ENCODE data around the gene PLAC8. TPM values are rescaled to one million over a fixed set of nuclear protein-coding genes. Genes with fewer than 3 reads are reported as not detected.
A peak's percentile ranks its signal among the peaks of the same experiment; 100 is the strongest.

Gene PLAC8
- total and polyA plus RNA-seq, 2 of the 13 experiments (the other 11 are each of a cell fraction or from before 2014, with no cell fraction given): 3.0 to 174 TPM

DNA sequence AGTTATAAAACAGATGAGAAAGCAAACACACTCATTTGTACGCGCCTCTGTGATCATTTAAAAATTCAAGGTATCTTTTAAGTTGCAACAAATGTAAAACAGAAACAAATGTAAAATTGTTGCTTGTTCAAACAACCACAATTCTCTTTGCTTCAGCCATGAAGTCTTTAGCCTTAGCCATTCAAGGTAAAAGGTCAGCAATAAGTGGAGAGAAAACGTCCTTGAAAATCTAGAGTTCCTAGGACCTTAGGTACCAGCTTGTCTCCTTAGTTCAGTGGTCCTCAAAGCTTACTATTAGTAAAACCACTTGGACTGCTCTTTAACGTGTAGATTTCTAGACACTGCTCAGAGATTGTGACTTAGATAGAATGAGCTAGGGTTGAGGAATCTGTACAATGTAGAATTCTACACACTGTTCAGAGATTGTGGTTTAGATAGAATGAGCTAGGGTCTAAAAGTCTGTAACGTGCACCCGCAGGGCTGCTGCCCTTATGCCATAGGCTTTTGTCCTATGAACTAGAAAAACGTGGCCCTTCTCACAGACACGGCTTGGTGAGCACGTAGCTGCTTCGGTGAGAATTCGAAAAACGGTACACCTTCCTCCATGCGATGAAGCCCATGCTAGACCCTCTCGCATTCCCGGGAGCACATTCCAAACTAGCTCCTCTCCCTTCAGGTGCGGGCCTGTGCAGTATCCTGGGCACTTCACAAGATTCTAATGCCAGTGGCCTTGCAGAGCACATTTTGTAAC lies 1.7 kb downstream of the PLAC8 start (continued):
- TF ChIP-seq FOXP1 (IDR thresholded peaks at IDR 0.05): no peak
- TF ChIP-seq FOXP1 (CRISPR knock-in tag; IDR thresholded peaks at IDR 0.05): no peak
- TF ChIP-seq TAF1 (CRISPR knock-in tag; IDR thresholded peaks at IDR 0.05): no peak
- no peak for TF ChIP-seq ZNF136 (CRISPR knock-in tag; IDR thresholded peaks at IDR 0.05; ENCODE audit: low read depth)
- no peak for TF ChIP-seq RBAK (CRISPR knock-in tag; IDR thresholded peaks at IDR 0.05)
- no peak for TF ChIP-seq ZNF703 (CRISPR knock-in tag; IDR thresholded peaks at IDR 0.05; ENCODE audit: borderline replicate concordance)
- no peak for TF ChIP-seq ZNF17 (CRISPR knock-in tag; IDR thresholded peaks at IDR 0.05)
- TF ChIP-seq CBFB (CRISPR knock-in tag; IDR thresholded peaks at IDR 0.05): no peak
- TF ChIP-seq, protein P1, sequence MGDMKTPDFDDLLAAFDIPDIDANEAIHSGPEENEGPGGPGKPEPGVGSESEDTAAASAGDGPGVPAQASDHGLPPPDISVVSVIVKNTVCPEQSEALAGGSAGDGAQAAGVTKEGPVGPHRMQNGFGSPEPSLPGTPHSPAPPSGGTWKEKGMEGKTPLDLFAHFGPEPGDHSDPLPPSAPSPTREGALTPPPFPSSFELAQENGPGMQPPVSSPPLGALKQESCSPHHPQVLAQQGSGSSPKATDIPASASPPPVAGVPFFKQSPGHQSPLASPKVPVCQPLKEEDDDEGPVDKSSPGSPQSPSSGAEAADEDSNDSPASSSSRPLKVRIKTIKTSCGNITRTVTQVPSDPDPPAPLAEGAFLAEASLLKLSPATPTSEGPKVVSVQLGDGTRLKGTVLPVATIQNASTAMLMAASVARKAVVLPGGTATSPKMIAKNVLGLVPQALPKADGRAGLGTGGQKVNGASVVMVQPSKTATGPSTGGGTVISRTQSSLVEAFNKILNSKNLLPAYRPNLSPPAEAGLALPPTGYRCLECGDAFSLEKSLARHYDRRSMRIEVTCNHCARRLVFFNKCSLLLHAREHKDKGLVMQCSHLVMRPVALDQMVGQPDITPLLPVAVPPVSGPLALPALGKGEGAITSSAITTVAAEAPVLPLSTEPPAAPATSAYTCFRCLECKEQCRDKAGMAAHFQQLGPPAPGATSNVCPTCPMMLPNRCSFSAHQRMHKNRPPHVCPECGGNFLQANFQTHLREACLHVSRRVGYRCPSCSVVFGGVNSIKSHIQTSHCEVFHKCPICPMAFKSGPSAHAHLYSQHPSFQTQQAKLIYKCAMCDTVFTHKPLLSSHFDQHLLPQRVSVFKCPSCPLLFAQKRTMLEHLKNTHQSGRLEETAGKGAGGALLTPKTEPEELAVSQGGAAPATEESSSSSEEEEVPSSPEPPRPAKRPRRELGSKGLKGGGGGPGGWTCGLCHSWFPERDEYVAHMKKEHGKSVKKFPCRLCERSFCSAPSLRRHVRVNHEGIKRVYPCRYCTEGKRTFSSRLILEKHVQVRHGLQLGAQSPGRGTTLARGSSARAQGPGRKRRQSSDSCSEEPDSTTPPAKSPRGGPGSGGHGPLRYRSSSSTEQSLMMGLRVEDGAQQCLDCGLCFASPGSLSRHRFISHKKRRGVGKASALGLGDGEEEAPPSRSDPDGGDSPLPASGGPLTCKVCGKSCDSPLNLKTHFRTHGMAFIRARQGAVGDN (CRISPR knock-in tag; IDR thresholded peaks at IDR 0.05): peak; percentile 37; the same call in 1 of the 2 replicates
- no peak for TF ChIP-seq ZNF607 (CRISPR knock-in tag; IDR thresholded peaks at IDR 0.05; ENCODE audit: borderline replicate concordance)
- TF ChIP-seq ZNF101 (CRISPR knock-in tag; IDR thresholded peaks at IDR 0.05; ENCODE audit: borderline replicate concordance, low read depth): no peak
- no peak for TF ChIP-seq ZNF883 (CRISPR knock-in tag; IDR thresholded peaks at IDR 0.05; ENCODE audit: not compliant biosample characterization)
- TF ChIP-seq FOSL1 (CRISPR knock-in tag; IDR thresholded peaks at IDR 0.05; ENCODE audit: borderline replicate concordance): no peak
- no peak for TF ChIP-seq ATRX (CRISPR knock-in tag; IDR thresholded peaks at IDR 0.05; ENCODE audit: borderline replicate concordance)
- TF ChIP-seq SOX13 (IDR thresholded peaks at IDR 0.05): no peak
- TF ChIP-seq SOX13 (CRISPR knock-in tag; conservative IDR thresholded peaks at IDR 0.05 in 1 of 2, IDR thresholded peaks at IDR 0.05 in 1 of 2): 0 out of 4 replicates have a peak, but pooled peaks of 1 of the 2 experiments have one; percentile 16
- peak; percentile 42; the same call in 1 of the 2 replicates for TF ChIP-seq SPEN (CRISPR knock-in tag; IDR thresholded peaks at IDR 0.05; ENCODE audit: low read depth)
- no peak for TF ChIP-seq AGO1 (IDR thresholded peaks at IDR 0.05; ENCODE audit: low read depth, low read length, poor library complexity, severe bottlenecking)
- TF ChIP-seq CEBPZ (IDR thresholded peaks at IDR 0.05; ENCODE audit: low read length): no peak
- TF ChIP-seq GATAD1 (CRISPR knock-in tag; IDR thresholded peaks at IDR 0.05): no peak
- 0 out of 2 replicates have a peak, but pooled peaks have one; percentile 41 for TF ChIP-seq ZNF891 (CRISPR knock-in tag; IDR thresholded peaks at IDR 0.05)

All from HepG2 (cell line).